ENCODE data around the gene MAP7. TPM values are rescaled to one million over a fixed set of nuclear protein-coding genes. Genes with fewer than 3 reads are reported as not detected.
"Not testable (repeated sequence)": the region's sequence is repeated elsewhere in the genome, so short reads cannot be mapped to it uniquely, and the experiment has no call there.

Gene MAP7
- total and polyA plus RNA-seq, 11 donors = 0.86 to 3.2 (median 2.1) TPM

- ATAC-seq (no peak), DNase-seq (no peak)
- H3K27me3 ChIP-seq = no peaks in the 10 kb centered on the region
- no peaks in the 10 kb centered on the region for H3K36me3 ChIP-seq
- no peaks in the 10 kb centered on the region for H3K4me1 ChIP-seq
- TF ChIP-seq POLR2A (IDR thresholded peaks at IDR 0.05) = no peak
- TF ChIP-seq, protein P1, sequence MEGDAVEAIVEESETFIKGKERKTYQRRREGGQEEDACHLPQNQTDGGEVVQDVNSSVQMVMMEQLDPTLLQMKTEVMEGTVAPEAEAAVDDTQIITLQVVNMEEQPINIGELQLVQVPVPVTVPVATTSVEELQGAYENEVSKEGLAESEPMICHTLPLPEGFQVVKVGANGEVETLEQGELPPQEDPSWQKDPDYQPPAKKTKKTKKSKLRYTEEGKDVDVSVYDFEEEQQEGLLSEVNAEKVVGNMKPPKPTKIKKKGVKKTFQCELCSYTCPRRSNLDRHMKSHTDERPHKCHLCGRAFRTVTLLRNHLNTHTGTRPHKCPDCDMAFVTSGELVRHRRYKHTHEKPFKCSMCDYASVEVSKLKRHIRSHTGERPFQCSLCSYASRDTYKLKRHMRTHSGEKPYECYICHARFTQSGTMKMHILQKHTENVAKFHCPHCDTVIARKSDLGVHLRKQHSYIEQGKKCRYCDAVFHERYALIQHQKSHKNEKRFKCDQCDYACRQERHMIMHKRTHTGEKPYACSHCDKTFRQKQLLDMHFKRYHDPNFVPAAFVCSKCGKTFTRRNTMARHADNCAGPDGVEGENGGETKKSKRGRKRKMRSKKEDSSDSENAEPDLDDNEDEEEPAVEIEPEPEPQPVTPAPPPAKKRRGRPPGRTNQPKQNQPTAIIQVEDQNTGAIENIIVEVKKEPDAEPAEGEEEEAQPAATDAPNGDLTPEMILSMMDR (IDR thresholded peaks at IDR 0.05) = no peak
- WGBS, 4 donors = 63 to 74% (median 71%) methylated on average over 3 of the region's 3 CpGs
- intact Hi-C loops (cut with DNase I) = no loop called here
- no peak overlapping the region for H3K4me3 ChIP-seq
- no peaks in the 10 kb centered on the region for H3K9me3 ChIP-seq
- H3K27ac ChIP-seq = no peak overlapping the region
Measured at GRCh38 chr6:136438441-136438840, 111.8 kb downstream of the MAP7 start.

DNA sequence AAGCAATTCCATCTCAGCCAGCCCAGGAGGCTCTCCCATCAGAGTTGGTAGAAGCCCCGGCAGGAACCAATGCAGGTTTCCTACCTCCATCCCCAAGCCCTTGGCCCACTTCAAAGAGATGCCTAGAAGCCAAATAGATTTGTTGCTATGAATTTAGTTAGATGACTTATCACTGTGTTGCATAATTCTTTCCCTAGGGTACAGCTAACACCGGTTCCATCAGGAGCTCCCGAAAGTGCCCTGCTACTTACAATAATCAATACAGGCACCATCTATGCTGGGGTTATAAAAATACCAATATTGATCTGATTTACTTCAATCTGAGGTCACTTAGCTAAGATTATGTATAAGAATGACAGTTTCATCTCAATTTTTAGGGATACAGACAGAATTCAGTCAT lies 113.0 kb downstream of the MAP7 start:
- no peaks in the 10 kb centered on the region for H3K27me3 ChIP-seq
- 83 to 91% (median 87%) methylated on average over 3 of the region's 3 CpGs for WGBS, 4 donors
- no peak overlapping the region for H3K27ac ChIP-seq
- no peak overlapping the region for H3K4me3 ChIP-seq
- H3K9me3 ChIP-seq = no peaks in the 10 kb centered on the region
- DNase-seq = no peak
- no peak for ATAC-seq
- no peaks in the 10 kb centered on the region for H3K4me1 ChIP-seq
- H3K36me3 ChIP-seq = no peaks in the 10 kb centered on the region
- no peak for TF ChIP-seq POLR2A (IDR thresholded peaks at IDR 0.05)
- TF ChIP-seq, protein P1 (IDR thresholded peaks at IDR 0.05) = no peak
- intact Hi-C loops (cut with DNase I) = no loop called here

GRCh38 chr6:136435101-136435500 lies 115.1 kb downstream of the MAP7 start:
- TF ChIP-seq POLR2A (IDR thresholded peaks at IDR 0.05) = no peak
- TF ChIP-seq, protein P1 (IDR thresholded peaks at IDR 0.05) = no peak
- Histone ChIP-seq H3K9me3 (no peaks in the 10 kb centered on the region), H3K4me3 (no peak overlapping the region), H3K36me3 (no peaks in the 10 kb centered on the region), H3K4me1 (no peaks in the 10 kb centered on the region), H3K27me3 (no peaks in the 10 kb centered on the region), H3K27ac (no peak overlapping the region)
- intact Hi-C loops (cut with DNase I) = no loop called here
- ATAC-seq (no peak), DNase-seq (no peak)
- WGBS, 4 donors = 71 to 81% (median 77%) methylated on average over 2 of the region's 2 CpGs

DNA sequence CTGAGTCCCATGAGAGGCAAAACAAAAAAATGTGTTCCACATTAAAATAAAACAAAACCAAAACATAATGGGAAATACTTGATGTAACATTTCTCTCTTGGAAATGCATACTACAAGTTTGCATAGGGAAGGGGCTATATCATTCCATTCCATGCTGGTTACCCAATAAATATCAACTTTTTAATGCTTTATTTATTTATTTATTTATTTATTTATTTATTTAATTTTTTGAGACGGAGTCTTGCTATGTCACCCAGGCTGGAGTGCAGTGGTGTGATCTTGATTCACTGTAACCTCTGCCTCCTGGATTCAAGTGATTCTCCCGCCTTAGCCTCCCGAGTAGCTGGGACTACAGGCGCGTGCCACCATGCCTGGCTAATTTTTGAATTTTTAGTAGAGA lies 118.9 kb downstream of the MAP7 start:
- ATAC-seq; H3K9me3 ChIP-seq; DNase-seq; H3K27me3 ChIP-seq; H3K27ac ChIP-seq; intact Hi-C loops (cut with DNase I); H3K36me3 ChIP-seq; H3K4me3 ChIP-seq; H3K4me1 ChIP-seq: not testable (repeated sequence)
- WGBS, 4 donors = 94 to 99% (median 96%) methylated on average over 5 of the region's 5 CpGs

DNA sequence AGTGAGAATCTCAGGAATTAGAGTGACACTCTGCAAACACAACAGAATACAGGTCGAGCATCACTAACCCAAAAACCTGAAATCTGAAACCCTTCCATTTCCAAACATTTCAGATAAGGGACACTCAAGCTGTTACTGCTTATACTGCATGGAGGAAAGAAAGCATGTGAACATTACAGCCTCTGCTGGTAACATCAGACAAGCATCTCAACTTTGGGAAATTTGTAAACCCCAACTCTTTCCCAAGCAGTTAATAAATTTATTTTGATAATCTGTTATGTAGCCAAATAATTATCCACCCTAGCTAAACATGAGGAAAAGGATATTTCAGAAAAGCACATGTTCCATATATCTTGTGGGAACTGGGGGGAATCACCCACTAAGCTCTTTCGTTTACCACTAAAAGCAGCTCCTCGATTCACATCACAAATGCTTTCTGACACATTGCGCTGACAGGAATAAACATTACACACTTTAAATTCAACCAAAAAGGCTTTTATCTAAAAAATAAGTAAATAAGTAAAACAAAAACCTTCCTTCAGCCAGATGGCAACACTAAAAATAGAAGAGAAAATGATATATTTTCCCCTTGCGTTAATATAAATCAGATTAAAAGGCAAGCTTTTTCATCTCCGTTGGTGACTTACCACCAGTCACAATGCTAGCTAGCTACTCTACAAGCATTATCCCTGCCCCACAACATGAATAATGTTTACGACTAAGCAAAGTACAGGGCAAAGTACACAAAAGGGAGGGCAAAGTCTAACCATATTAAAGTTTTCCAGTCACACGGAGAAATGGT lies 120.8 kb downstream of the MAP7 start:
- H3K4me3 ChIP-seq = no peak overlapping the region
- no peak overlapping the region for H3K27ac ChIP-seq
- H3K36me3 ChIP-seq = no peaks in the 10 kb centered on the region
- no peak for TF ChIP-seq POLR2A (IDR thresholded peaks at IDR 0.05)
- TF ChIP-seq, protein P1 (IDR thresholded peaks at IDR 0.05) = no peak
- intact Hi-C loops (cut with DNase I) = no loop called here
- ATAC-seq (no peak), DNase-seq (no peak)
- no peaks in the 10 kb centered on the region for H3K27me3 ChIP-seq
- no peaks in the 10 kb centered on the region for H3K4me1 ChIP-seq
- WGBS, 4 donors = 53 to 59% (median 57%) methylated on average over 8 of the region's 8 CpGs
- no peaks in the 10 kb centered on the region for H3K9me3 ChIP-seq

All from heart left ventricle (tissue), 16 donors.